Natural killer cell treated with Interleukin-12 subunit alpha and Interleukin-12 subunit beta and Interleukin-15 and Interleukin-18, amount 100 ng/mL, for 72 hours (primary cell): Measurements from ENCODE around the gene BORCS5. TPM values are rescaled to one million over a fixed set of nuclear protein-coding genes. Genes with fewer than 3 reads are reported as not detected.
"Not testable (repeated sequence)": the region's sequence is repeated elsewhere in the genome, so short reads cannot be mapped to it uniquely, and the experiment has no call there.

Experiments
- ATAC-seq, 2 donors: fragments of 150-1000 bp; cut with Tn5 transposase in 1 of 2; sonication (Bioruptor Pico), chemical (Tn5 transposase) in 1 of 2; 2 replicates each; pipeline ENCODE4 v1.10.0; 2021
- DNase-seq: peaks from one replicate; pipeline ENCODE4 v3.0.0; 2022; ENCODE audit warnings: low spot score
- H3K27ac Mint-ChIP-seq, 2 donors: 1 replicate in 1 of 2; 2 replicates in 1 of 2; pipeline ENCODE4 v1.8.0; 2022; ENCODE audit warnings: mixed read lengths in 2 of 2, mild to moderate bottlenecking in 1 of 2, moderate library complexity in 1 of 2
- H3K27me3 Mint-ChIP-seq, 2 donors: 1 replicate in 1 of 2; 2 replicates in 1 of 2; pipeline ENCODE4 v1.8.0; 2022; ENCODE audit warnings: mixed read lengths in 2 of 2
- H3K36me3 Mint-ChIP-seq: one replicate; pipeline ENCODE4 v1.8.0; 2022; ENCODE audit warnings: mixed read lengths
- H3K4me1 Mint-ChIP-seq, 2 donors: 1 replicate in 1 of 2; 2 replicates in 1 of 2; pipeline ENCODE4 v1.8.0; 2022; ENCODE audit warnings: low read depth in 2 of 2, mixed read lengths in 2 of 2, mild to moderate bottlenecking in 1 of 2
- H3K4me3 Mint-ChIP-seq: one replicate; pipeline ENCODE4 v1.8.0; 2022; ENCODE audit warnings: mixed read lengths
- H3K9me3 Mint-ChIP-seq: 2 replicates; pipeline ENCODE4 v1.8.0; 2022; ENCODE audit warnings: mixed read lengths
- total RNA-seq, 2 donors: library from RNA; stranded (reverse); gene quantifications; one replicate each; pipeline ENCODE4 v1.2.3, GENCODE V29; 2022

The BORCS5 gene
- 10 to 100 TPM; 19.7 to 26.9 TPM for total RNA-seq

DNA sequence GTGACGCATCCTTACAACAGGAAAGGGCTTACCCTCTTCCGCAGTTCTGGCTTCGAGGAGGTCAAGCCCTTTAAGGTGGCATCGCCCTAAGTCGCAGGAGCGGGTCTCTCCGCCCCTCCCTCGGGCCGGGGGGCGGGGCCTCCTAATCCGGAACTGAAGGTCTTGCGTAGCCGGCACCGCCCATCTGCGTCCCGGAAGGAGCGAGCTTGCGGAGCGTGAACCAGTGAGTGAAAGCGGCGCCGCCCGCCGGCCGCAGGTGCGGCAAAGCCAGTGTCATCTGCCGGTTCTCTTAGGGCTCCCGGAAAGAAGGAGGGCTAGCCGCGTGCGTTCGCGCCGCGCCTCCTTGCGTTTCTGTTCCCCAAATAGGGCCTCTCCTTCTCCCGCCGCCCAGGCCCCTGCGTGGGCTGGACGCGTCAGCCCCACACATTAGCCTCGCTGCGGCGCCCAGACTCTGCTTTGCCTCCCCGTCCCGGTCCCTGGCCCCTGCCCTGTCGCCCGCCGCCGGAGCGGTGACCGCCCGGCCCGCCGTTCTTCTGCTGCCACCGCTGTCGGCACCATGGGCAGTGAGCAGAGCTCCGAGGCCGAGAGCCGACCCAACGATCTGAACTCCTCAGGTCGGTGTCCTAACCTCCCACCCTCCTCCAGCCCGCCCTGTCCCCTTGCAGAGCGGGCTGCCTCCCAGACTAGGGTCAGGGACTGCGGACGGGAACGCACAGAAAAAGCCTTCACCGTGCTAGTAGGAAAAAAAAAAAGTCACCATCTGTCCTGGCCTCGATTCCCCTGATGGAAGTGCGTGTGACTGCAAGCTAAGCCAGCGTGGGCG, at the start of gene BORCS5:
Gene BORCS5, plus strand, starts transcription at position 183 of the 823 bp plus-strand sequence. Its CDS starts 374 bp downstream, at position 557.
- Mint-ChIP-seq H3K9me3 (no peaks in the 10 kb centered on the region), H3K27me3 (no peaks in the 10 kb centered on the region), H3K4me1 (peaks cover 20 to 41% of the 10 kb centered on the region in 2 donors), H3K36me3 (peaks cover 4% of the 10 kb centered on the region), H3K4me3 (peak within 1 kb of the TSS; percentile 99), H3K27ac (peak within 1 kb of the TSS; percentile 91 to 93)
- DNase-seq (peak; percentile 99), ATAC-seq (peak; percentile 96 to 99)

- not testable (repeated sequence) for DNase-seq, H3K4me1 Mint-ChIP-seq, H3K27me3 Mint-ChIP-seq, H3K36me3 Mint-ChIP-seq, H3K27ac Mint-ChIP-seq, H3K4me3 Mint-ChIP-seq, ATAC-seq, H3K9me3 Mint-ChIP-seq
These were observed 46.2 kb upstream of the BORCS5 start for GRCh38 chr12:12310695-12311094.

- Mint-ChIP-seq H3K36me3 (no peaks in the 10 kb centered on the region), H3K4me1 (no peaks in the 10 kb centered on the region), H3K27ac (no peak overlapping the region), H3K9me3 (no peaks in the 10 kb centered on the region), H3K27me3 (peaks cover 5 to 7% of the 10 kb centered on the region in 2 donors), H3K4me3 (no peak overlapping the region)
- DNase-seq (no peak), ATAC-seq (no peak)
These were observed 41.0 kb upstream of the BORCS5 start for GRCh38 chr12:12315838-12316237.

- no peak for ATAC-seq
- Mint-ChIP-seq H3K4me1 (peaks cover 0 to 7% of the 10 kb centered on the region in 2 donors), H3K27ac (no peak overlapping the region), H3K27me3 (peaks cover 20 to 30% of the 10 kb centered on the region in 2 donors), H3K36me3 (no peaks in the 10 kb centered on the region), H3K9me3 (no peaks in the 10 kb centered on the region), H3K4me3 (no peak overlapping the region)
- DNase-seq, result no peak
These were observed 37.3 kb upstream of the BORCS5 start for GRCh38 chr12:12319451-12320183.

DNA sequence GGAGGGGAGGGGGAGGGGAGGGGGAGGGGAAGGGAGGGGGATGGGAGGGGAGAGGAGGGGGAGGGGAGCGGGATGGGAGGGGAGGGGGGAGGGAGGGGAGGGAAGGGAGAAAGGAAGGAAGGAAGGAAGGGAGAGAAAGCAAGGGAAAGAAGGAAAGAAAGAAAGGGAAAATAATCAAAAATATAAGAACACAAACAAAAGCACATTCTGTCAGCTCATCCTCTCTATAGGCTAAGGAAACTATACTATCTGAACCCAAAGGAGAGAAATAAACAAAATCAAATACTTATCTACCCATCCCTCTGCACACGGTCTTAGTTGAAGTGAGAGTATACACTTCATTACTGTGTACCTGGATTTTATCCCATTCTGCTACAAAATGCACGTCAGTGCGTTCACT, 33.8 kb upstream of the BORCS5 start:
- peaks cover 20 to 30% of the 10 kb centered on the region in 2 donors for H3K27me3 Mint-ChIP-seq
- no peak overlapping the region for H3K27ac Mint-ChIP-seq
- ATAC-seq, result no peak
- H3K4me1 Mint-ChIP-seq, result peaks cover 7 to 10% of the 10 kb centered on the region in 2 donors
- no peak for DNase-seq
- H3K4me3 Mint-ChIP-seq, result no peak overlapping the region
- no peaks in the 10 kb centered on the region for H3K9me3 Mint-ChIP-seq
- H3K36me3 Mint-ChIP-seq, result no peaks in the 10 kb centered on the region

GRCh38 chr12:12323591-12323990, 33.3 kb upstream of the BORCS5 start:
- peaks cover 20 to 30% of the 10 kb centered on the region in 2 donors for H3K27me3 Mint-ChIP-seq
- H3K9me3 Mint-ChIP-seq, result no peaks in the 10 kb centered on the region
- no peak overlapping the region for H3K27ac Mint-ChIP-seq
- no peaks in the 10 kb centered on the region for H3K36me3 Mint-ChIP-seq
- no peak for DNase-seq
- ATAC-seq, result no peak
- H3K4me1 Mint-ChIP-seq, result peaks cover 7 to 10% of the 10 kb centered on the region in 2 donors
- H3K4me3 Mint-ChIP-seq, result no peak overlapping the region

DNA sequence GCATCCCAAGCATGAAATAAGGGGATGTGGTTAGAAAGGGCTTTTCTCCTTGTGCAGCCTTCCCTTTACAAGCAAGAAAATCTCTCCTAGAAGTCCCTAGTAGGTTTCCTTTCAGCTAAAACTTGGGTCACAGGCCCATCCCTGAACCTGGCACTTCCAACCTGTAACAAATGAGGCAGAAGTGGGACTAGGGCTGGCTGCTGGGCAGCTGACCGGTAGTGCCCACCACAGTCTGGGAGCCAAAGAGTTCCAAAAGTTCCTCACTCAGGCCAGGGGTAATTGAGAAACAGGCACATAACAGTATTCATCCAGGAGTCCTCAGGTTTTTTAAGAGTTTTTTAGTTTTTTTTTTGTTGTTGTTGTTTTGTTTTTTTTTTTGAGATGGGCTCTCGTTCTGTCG, 30.6 kb upstream of the BORCS5 start:
- no peak overlapping the region for H3K27ac Mint-ChIP-seq
- H3K4me1 Mint-ChIP-seq, result peaks cover 7 to 12% of the 10 kb centered on the region in 2 donors
- ATAC-seq, result no peak
- no peak overlapping the region for H3K4me3 Mint-ChIP-seq
- H3K9me3 Mint-ChIP-seq, result no peaks in the 10 kb centered on the region
- H3K27me3 Mint-ChIP-seq, result peaks cover 29 to 31% of the 10 kb centered on the region in 2 donors
- H3K36me3 Mint-ChIP-seq, result no peaks in the 10 kb centered on the region
- DNase-seq, result no peak

GRCh38 chr12:12327802-12328201, 29.1 kb upstream of the BORCS5 start:
- ATAC-seq, result peak in 1 of 2 donors; percentile 53
- peaks cover 5 to 7% of the 10 kb centered on the region in 2 donors for H3K4me1 Mint-ChIP-seq
- H3K4me3 Mint-ChIP-seq, result no peak overlapping the region
- H3K27ac Mint-ChIP-seq, result no peak overlapping the region
- DNase-seq, result no peak
- no peaks in the 10 kb centered on the region for H3K9me3 Mint-ChIP-seq
- H3K27me3 Mint-ChIP-seq, result peaks cover 20 to 24% of the 10 kb centered on the region in 2 donors
- H3K36me3 Mint-ChIP-seq, result no peaks in the 10 kb centered on the region

GRCh38 chr12:12331244-12331771, 25.6 kb upstream of the BORCS5 start:
- no peak overlapping the region for H3K4me3 Mint-ChIP-seq
- H3K36me3 Mint-ChIP-seq, result no peaks in the 10 kb centered on the region
- H3K27me3 Mint-ChIP-seq, result peaks cover 16 to 26% of the 10 kb centered on the region in 2 donors
- no peak overlapping the region for H3K27ac Mint-ChIP-seq
- no peak for ATAC-seq
- no peaks in the 10 kb centered on the region for H3K9me3 Mint-ChIP-seq
- no peak for DNase-seq
- H3K4me1 Mint-ChIP-seq, result peaks cover 17 to 27% of the 10 kb centered on the region in 2 donors

- H3K36me3 Mint-ChIP-seq, result no peaks in the 10 kb centered on the region
- peaks cover 17 to 26% of the 10 kb centered on the region in 2 donors for H3K27me3 Mint-ChIP-seq
- no peaks in the 10 kb centered on the region for H3K9me3 Mint-ChIP-seq
- H3K4me1 Mint-ChIP-seq, result peaks cover 17 to 27% of the 10 kb centered on the region in 2 donors
- H3K27ac Mint-ChIP-seq, result no peak overlapping the region
- DNase-seq, result no peak
- H3K4me3 Mint-ChIP-seq, result no peak overlapping the region
- no peak for ATAC-seq
These were observed 25.0 kb upstream of the BORCS5 start for GRCh38 chr12:12331896-12332295.

DNA sequence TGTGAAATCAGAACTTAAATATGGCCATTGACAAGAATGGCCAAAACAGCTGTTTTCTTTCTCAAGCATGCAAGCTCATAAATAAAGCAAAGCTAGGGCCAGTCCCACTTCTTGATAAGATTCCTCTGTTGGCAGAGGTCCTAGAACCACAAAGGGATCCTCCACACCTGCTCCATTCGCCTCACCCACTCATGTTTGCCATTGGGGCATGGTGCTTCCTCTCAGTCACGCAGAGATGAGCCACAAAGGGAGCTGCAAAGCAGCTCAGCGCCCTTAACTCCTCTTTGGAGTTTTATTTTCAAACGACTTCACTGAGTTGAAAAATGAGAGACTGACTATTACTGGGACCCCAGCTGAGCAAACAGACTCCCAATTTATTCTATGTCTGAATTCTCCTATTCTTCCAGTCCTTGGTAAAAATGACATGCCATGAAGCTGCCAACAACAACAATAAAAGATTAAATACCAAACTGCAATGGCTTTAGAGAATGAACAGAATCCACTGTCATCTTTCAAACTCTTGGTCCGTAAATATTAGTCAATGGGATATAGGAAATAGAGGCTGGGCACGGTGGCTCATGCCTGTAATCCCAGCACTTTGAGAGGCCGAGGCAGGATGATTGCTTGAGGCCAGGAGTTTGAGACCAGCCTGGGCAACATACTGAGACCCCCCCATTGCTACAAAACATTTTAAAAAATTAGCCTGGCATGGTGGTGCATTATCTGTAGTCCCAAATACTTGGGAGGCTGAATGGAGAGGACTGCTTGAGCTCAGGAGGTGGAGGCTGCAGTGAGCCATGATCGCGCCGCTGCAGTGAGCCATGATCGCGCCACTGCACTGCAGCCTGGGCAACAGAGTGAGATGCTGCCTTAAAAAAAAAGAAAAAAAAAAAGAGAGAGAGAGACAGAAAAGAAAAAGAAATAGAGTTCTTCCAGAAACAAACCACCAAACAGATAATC, 23.2 kb upstream of the BORCS5 start:
- ATAC-seq, result no peak
- Mint-ChIP-seq H3K27ac (no peak overlapping the region), H3K27me3 (peaks cover 17 to 26% of the 10 kb centered on the region in 2 donors), H3K4me3 (no peak overlapping the region), H3K4me1 (peaks cover 15 to 24% of the 10 kb centered on the region in 2 donors), H3K9me3 (no peaks in the 10 kb centered on the region), H3K36me3 (no peaks in the 10 kb centered on the region)
- no peak for DNase-seq

DNA sequence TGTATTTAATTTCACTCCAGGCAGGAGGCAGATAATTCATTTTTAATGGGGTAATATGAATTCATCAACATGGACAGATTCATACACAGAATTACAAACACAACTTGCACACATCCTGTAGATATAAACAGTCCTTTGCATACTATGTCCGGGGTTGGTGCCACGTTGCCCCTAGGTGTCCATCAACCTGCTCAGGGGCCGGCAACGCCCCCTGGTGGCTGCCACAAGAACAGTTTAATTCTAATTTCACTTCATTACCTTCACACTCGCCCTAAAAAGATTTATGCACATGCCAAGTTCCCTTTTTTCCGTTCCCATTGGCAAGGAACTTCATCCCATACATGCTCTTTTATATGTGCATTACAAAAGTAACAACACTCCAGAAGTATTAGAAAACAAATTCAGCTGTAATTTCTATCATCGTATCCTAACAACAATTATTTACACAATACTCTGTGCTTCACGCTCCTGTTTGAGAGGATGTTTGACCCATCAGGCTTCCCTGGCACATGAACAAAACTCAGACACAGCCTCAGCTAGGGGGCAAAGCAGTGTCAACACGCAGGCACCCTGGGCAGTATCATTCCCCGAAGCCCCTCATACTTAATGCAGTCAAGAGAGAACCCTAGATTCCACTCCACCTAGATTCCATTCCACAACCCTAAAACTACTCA, 22.4 kb upstream of the BORCS5 start:
- H3K27me3 Mint-ChIP-seq, result peaks cover 17 to 29% of the 10 kb centered on the region in 2 donors
- H3K27ac Mint-ChIP-seq, result no peak overlapping the region
- ATAC-seq, result peak; percentile 75 to 82
- peak; percentile 64 for DNase-seq
- H3K4me1 Mint-ChIP-seq, result peaks cover 18 to 27% of the 10 kb centered on the region in 2 donors
- no peak overlapping the region for H3K4me3 Mint-ChIP-seq
- H3K9me3 Mint-ChIP-seq, result no peaks in the 10 kb centered on the region
- no peaks in the 10 kb centered on the region for H3K36me3 Mint-ChIP-seq

GRCh38 chr12:12336049-12336411, 20.8 kb upstream of the BORCS5 start:
- no peak for ATAC-seq
- Mint-ChIP-seq H3K27me3 (peaks cover 7 to 20% of the 10 kb centered on the region in 2 donors), H3K4me1 (peaks cover 16 to 27% of the 10 kb centered on the region in 2 donors), H3K9me3 (no peaks in the 10 kb centered on the region), H3K27ac (no peak overlapping the region), H3K36me3 (no peaks in the 10 kb centered on the region), H3K4me3 (no peak overlapping the region)
- no peak for DNase-seq
